Cerebellar nuclear complex (tissue), 1 donor: ENCODE results near the gene PC.

Experiments used
- DNase-seq, 2 experiments: peaks; one replicate each; lab custom pipeline; 2025; lab: John Stamatoyannopoulos, UW

The PC gene

GRCh38 chr11:66909181-66909580 lies 49.0 kb downstream of the PC start:
- no peak for DNase-seq

DNA sequence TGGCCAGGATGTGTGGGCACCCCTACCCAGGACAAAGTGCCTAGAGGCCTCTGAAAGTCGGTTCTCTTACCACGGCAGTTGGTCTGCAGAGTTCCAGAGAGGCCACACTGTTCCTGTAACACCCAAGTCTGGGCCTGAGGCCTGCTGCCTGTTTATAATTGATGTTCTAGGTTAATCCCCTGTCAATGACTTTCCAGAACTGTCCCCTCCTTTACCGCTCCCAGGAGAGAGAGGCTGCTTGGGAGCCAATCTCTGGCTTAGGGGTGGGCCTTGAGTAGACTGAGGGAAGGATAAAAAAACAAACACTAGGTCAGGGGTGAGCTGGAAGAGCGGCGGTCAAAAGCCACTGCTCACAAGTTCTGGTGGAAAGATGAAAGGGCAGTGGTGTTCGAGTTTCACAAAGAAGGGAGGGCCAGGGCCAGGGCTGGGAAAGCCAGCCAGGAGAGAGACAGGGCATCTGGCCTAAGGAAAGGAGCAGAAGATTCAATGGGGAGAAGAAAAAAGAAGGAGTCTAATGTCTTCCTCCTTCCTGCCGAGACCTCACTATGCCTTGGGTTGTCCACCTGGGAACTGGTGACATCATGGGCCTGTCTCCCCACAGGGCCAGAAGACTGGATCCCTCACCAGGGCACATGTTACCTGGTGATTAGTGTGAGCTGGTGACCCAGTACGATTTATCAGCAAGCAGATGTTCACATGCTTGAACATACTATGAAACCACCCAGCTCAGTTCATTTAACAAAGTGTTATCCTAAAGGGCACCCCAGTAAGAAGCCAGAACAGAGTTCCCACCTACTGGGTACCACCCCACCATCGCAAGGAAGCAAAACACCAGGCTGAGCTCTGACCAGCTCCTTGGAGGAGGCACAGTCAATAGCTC lies 50.2 kb downstream of the PC start:
- DNase-seq = no peak

DNA sequence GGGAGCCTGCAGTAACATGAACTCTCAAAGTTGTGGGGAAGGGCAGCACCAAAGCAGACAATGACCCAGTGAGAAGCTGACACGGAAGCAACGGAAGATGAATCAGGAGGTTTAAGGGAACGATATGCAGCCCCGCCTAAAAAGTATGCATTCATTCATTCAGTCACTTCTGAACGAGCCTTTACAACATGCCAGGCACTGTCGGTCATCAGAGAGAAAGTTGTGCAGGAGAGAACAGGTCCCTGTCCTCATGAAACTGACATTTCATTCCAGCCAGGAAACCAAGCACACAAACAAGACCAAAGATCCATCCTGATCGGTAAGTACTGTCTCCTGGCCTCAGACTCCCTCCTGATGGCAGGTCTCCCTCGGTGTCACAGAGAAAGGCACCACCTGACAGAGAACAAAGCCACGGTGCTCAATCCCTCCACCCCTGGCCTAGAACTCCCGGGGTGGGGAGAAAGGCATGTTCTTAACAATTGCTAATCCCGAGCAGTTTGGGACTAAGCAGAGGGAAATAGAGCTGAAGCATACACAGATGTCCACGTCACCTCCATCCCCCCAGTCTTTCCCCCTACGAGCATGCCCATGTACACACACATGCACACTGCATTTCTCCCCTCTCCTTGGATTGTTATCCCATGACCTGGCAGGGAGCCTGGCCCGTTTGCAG lies 52.0 kb downstream of the PC start:
- no peak for DNase-seq

DNA sequence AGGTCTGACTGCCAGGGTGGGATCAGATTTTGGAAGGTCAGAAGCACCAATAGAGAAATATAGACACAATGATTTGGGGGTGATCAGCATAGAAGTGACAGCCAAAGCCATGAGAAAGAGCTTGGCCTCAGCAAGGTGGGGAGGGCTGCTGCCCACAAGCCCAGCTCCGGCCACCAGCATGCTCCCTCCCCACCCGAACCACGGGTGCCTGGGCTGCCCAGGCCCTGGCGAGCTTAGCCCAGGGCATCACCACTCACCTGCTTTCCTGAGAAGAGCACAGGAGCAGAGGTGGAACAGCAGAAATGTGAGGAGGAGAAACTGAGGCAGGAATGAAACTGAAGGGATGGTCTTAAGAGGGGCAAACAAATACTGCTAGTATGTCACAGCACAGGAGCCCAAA lies 52.6 kb downstream of the PC start:
- no peak for DNase-seq

GRCh38 chr11:66904981-66905521 lies 53.1 kb downstream of the PC start:
- no peak for DNase-seq

GRCh38 chr11:66904561-66904960 lies 53.6 kb downstream of the PC start:
- DNase-seq = no peak

- no peak for DNase-seq
Observed at GRCh38 chr11:66904055-66904454, 54.1 kb downstream of the PC start.

DNA sequence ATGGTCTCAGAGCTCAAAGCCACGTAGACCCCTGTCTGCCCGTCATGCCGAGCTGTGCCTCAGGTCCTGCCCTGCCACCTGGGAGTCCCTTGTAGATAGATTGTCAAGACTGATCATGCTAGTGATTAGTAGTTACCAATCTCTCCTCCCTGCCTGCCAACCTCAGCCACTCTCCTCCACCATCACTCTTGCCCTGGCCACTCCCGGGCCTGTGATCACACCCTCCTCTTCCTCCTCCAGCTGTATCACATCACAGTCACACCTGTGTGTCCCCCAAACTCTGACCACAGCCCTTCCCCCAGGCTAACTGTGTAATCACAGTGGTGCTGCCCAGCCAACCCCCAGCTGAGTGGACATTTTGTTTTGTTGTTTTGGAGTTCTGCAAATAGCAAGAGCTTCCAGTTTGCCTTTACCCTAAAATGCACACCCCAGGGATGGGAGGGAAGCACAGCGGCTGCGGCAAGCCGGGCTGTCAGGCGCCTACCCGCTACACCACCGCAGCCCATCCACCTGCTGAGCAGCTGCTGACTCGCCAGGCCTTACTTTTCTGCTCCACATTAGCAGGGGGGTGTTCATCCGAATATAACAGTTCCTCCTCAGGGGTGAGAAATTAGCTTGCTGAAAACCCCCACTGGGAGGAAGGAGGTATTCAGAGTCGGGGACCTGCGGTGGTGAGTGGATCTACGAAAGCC lies 55.6 kb downstream of the PC start:
- DNase-seq = no peak

GRCh38 chr11:66901964-66902390 lies 56.2 kb downstream of the PC start:
- DNase-seq = no peak

DNA sequence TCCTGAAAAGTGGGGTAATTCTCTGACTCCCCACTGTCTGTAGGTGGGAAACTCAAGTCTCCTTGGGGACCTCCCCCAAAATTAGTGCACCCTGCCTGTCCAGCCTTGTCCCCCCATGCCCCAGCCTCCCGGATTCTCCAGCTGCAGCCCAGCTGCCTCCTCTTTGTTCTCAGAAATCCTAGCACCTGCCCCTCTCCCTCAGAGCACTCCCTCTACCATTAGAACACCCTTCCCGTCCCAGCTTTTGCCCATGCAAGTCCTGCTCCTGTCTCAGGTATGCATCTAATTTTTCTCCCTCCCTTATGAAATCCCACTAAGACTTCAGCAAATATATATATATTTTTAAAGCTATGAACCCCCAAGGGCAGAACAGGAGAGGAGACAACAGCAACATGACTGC lies 64.0 kb downstream of the PC start:
- no peak for DNase-seq

DNA sequence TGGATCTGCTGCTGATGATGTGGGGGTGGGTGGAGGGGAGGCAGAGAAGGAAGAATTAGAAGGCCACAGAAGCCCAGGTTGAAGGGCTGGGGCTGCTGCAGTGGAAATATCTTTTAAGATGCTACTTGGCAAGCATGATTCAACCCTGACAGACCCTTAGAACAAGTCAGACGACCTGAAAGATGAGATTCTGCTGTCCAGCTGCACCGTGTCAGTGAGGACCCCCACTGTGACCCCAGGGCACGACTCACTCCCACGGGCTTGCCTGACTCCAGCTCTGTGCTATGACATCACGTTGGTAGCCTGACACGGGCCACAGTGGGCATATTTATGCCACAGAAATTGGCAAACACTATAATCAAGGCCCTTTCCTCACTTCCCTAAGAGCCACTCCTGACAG lies 65.3 kb downstream of the PC start:
- no peak for DNase-seq

- DNase-seq = no peak
Observed at GRCh38 chr11:66891851-66892660, 66.1 kb downstream of the PC start.

GRCh38 chr11:66889960-66890359 lies 68.2 kb downstream of the PC start:
- DNase-seq = no peak

DNA sequence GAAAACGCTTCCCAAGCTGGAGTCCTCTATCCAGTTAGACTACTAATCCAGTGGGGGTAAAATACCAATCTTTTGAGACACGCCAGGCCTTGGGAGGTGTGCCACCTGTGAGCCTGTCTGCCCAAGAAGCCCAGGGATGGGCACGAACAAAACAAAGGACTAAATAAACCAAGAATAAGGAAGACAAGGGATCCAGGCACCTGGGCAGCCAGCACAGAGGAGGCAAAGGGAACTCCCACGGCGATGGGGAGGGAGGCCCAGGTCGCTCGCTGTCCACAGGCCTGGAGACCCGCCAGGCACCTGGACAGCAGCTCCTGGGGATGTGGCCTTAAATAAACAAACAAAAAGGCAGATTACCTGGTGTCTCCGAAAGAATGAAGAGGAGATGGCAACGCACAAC lies 69.9 kb downstream of the PC start:
- no peak for DNase-seq

DNA sequence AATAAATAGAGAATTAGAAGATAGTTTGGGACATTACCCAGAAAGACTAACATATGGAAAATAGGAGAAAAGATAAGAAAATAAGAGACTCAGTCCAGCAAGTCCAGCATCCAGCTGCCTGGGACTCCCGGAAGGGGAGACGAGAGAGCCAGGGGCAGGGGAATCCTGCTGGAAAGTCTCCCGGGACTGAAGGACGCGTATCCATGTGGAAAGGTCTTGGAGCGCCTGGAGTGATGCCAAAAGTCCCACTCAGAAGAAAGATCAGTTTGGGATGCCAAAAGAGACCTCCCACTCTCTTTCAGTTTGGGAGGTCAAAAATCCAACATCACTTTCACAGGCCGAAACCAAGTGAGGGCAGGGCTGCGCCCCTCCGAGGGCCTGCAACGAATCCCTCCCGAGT lies 70.7 kb downstream of the PC start:
- no peak for DNase-seq

DNA sequence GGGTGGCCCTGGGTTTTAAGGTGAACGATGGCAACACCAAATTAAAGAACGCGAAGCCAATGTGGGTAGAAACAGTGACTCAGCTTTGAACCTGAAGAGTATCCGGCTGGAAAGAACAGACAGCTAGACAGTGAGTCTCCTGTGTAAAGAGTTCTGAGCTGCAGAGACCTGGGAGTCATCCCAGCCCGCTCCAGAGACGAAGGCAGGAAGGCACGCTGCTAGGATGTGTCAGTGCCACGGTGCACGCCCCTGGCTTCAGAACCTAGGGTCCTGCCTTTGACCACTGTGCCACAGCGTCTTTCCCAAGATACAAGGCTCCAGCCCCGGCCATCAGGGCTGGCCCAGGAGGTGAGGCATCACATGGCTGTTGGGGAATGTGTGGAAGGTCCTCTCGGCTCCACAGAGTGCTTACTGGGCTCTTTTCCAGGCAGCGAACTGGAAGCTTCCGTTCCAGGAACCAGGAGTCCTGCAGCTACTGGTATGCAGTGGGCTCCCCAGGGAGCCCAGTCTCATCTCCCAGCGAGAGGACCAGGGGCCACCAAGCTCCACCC lies 71.4 kb downstream of the PC start:
- no peak for DNase-seq

DNA sequence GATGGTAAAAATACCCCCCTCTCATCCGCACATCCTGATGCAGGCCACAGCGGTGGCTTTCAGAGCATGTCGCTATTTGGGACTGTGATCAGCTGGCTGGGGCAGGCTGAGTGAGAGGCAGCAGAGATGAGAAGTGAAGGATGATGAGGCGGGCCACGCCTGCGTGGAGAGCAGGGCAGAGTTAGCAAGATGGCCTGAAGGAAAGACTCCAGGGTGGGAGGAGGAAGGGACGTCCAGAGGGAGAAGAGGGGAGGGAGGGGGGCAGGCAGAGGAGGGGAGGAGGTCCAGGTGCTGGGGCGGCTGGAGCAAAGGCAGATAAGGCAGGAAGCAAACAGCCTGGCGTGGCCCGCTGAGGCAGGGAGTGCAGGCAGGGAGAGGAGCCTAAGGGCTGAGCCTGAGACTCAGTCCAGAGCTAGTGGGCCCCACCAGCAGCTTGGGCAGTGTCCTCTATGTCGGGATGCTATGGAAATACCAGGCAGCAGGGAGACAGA lies 72.2 kb downstream of the PC start:
- no peak for DNase-seq

GRCh38 chr11:66885469-66885868 lies 72.7 kb downstream of the PC start:
- no peak for DNase-seq

DNA sequence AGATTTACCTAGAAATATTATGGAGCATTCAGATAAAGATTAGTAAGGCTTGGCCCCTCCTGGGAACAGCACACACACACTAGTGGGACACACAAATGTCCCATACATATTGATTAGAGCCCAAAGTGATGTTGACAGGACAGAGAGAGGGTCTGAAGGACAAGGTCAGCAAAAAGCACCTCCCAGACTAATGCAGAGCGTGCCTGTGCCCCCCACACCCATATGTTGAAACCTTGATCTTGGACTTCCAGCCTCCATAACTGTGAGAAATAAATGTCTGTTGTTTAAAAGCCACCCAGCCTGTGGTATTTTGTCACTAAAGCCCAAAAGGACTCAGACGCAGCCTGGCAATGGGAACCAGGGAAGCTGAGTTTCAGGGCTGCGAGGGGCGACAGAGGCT lies 73.7 kb downstream of the PC start:
- no peak for DNase-seq

DNA sequence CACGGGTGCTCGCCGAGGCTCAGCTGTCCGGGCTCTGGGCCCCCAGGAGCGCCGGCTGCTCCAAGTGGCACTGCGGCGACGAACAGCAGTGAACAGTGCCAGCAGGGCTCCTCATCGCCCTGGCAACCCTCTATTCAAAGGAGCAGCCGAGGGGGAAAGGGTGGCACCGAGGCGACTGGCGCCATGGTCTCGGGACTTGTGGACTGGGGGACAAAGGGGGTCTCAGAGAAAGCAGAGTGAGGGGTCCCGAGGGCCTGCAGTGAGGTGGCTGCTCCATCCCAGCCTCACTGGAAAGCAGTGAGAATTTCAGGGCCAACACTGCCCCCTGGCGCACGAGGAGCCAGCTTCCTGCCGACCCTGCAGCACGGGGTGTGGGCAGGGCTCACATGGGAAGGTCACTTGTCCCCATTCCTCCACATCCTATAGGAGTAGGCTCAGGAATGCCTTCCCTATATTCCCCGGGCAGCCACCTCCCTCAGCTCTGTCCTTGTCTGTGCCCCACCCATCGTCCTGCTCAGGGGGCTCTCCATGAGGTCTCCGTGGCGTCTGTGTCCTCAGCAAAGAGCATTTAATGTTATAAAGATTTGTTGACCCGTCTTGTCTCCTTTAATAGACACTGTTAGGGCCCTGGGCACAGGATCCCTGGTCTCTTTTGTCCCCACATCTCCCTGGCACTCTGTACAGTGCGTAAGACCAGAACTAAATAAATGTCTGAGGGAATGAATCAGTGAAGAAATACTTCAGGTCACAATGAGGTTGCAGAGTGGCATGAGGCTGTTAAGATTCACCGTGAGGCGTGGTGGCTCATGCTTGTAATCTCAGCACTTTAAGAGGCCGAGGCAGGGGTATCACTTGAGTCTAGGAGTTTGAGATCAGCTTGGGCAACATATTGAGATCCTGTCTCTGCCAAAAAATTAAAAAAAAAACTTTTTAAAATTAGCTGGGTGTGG lies 74.9 kb downstream of the PC start:
- peak in 1 of 2 experiments; percentile 58 for DNase-seq
